Mesenchymal stem cell (in vitro differentiated cells and primary cell): ENCODE data around the gene KPNA1.

ENCODE experiments used
- DNase-seq: peaks from one replicate; pipeline ENCODE4 v3.0.0-alpha.2; 2013
- H2AFZ ChIP-seq: one replicate; pipeline ENCODE4 v1.6.1; 2013; ENCODE audit warnings: low read depth, mild to moderate bottlenecking, control low read depth, inconsistent platforms, low read length, moderate library complexity
- H2AK5ac ChIP-seq: 2 replicates; pipeline ENCODE4 v1.6.1; 2013; ENCODE audit warnings: low read length, moderate library complexity, mild to moderate bottlenecking, inconsistent platforms; ENCODE audit not compliant: severe bottlenecking
- H2BK120ac ChIP-seq: one replicate; pipeline ENCODE4 v1.6.1; 2013; ENCODE audit warnings: low read depth, mild to moderate bottlenecking, inconsistent platforms, low read length, moderate library complexity
- H2BK12ac ChIP-seq, 2 experiments: one replicate each; pipeline ENCODE4 v1.6.1; 2013; ENCODE audit warnings: inconsistent platforms in 2 of 2, low read length in 2 of 2, mild to moderate bottlenecking in 2 of 2, moderate library complexity in 2 of 2, control low read depth in 1 of 2
- H2BK15ac ChIP-seq: one replicate; pipeline ENCODE4 v1.6.1; 2013; ENCODE audit warnings: mild to moderate bottlenecking, low read depth, inconsistent platforms; ENCODE audit not compliant: poor library complexity, severe bottlenecking
- H2BK5ac ChIP-seq: 2 replicates; pipeline ENCODE4 v1.6.1; 2013; ENCODE audit warnings: low read depth, mild to moderate bottlenecking, low read length, control low read depth, inconsistent platforms; ENCODE audit not compliant: poor library complexity, severe bottlenecking
- H3K14ac ChIP-seq, 2 experiments: one replicate each; pipeline ENCODE4 v1.6.1; 2013; ENCODE audit warnings: inconsistent platforms in 2 of 2, low read length in 2 of 2, control low read depth in 1 of 2, mild to moderate bottlenecking in 1 of 2, moderate library complexity in 1 of 2
- H3K18ac ChIP-seq, 2 experiments: one replicate each; pipeline ENCODE4 v1.6.1; 2013; ENCODE audit warnings: inconsistent platforms in 2 of 2, low read length in 2 of 2, control low read depth in 1 of 2, low read depth in 1 of 2, mild to moderate bottlenecking in 1 of 2
- H3K23ac ChIP-seq, 2 experiments: one replicate each; pipeline ENCODE4 v1.6.1; 2013; ENCODE audit warnings: inconsistent platforms in 2 of 2, low read length in 2 of 2, mild to moderate bottlenecking in 2 of 2, moderate library complexity in 2 of 2, control low read depth in 1 of 2
- H3K27ac ChIP-seq: 2 replicates; pipeline ENCODE4 v1.5.1; 2013; ENCODE audit warnings: mild to moderate bottlenecking, moderate library complexity, low read length, control low read depth, inconsistent platforms; ENCODE audit not compliant: poor library complexity, severe bottlenecking
- H3K27me3 ChIP-seq, 2 experiments: 2 replicates each; pipeline versions ENCODE4 v1.6.1 to v1.7.0; 2013; ENCODE audit warnings: low read length in 2 of 2, mild to moderate bottlenecking in 2 of 2, moderate library complexity in 2 of 2, control low read depth in 1 of 2, inconsistent platforms in 1 of 2; ENCODE audit not compliant: control insufficient read depth in 1 of 2, insufficient read depth in 1 of 2
- H3K36me3 ChIP-seq, 2 experiments: 2 replicates each; pipeline versions ENCODE4 v1.6.1 to v1.7.0; 2013; ENCODE audit warnings: low read length in 2 of 2, control low read depth in 1 of 2, inconsistent platforms in 1 of 2, low read depth in 1 of 2, mild to moderate bottlenecking in 1 of 2; ENCODE audit not compliant: insufficient read depth in 2 of 2, control insufficient read depth in 1 of 2
- H3K4ac ChIP-seq, 2 experiments: one replicate each; pipeline ENCODE4 v1.6.1; 2013; ENCODE audit warnings: inconsistent platforms in 2 of 2, low read length in 2 of 2, mild to moderate bottlenecking in 2 of 2, moderate library complexity in 2 of 2, control low read depth in 1 of 2, low read depth in 1 of 2
- H3K4me1 ChIP-seq: 2 replicates; pipeline ENCODE4 v1.6.1; 2013; ENCODE audit warnings: low read depth, low read length, control low read depth; ENCODE audit not compliant: control insufficient read depth, insufficient read depth
- H3K4me2 ChIP-seq: 2 replicates; pipeline ENCODE4 v1.6.1; 2013; ENCODE audit warnings: low read length, mild to moderate bottlenecking, inconsistent platforms; ENCODE audit not compliant: poor library complexity, severe bottlenecking
- H3K4me3 ChIP-seq, 2 experiments: 2 replicates each; pipeline versions ENCODE4 v1.5.1 to v1.7.0; 2013; ENCODE audit warnings: low read length in 2 of 2, mild to moderate bottlenecking in 2 of 2, control low read depth in 1 of 2, low read depth in 1 of 2; ENCODE audit not compliant: insufficient read depth in 1 of 2
- H3K79me1 ChIP-seq: replicated peaks from 2 replicates; pipeline ENCODE4 v1.6.1; 2013; ENCODE audit warnings: mild to moderate bottlenecking, control low read depth, low read length, inconsistent platforms; ENCODE audit not compliant: poor library complexity, severe bottlenecking
- H3K9ac ChIP-seq: 2 replicates; pipeline ENCODE4 v1.7.0; 2013; ENCODE audit warnings: mild to moderate bottlenecking, low read length, moderate library complexity
- H3K9me3 ChIP-seq: 2 replicates; pipeline ENCODE4 v1.7.0; 2013; ENCODE audit warnings: mild to moderate bottlenecking, low read length; ENCODE audit not compliant: control insufficient read depth
- H4K8ac ChIP-seq: one replicate; pipeline ENCODE4 v1.6.1; 2013; ENCODE audit warnings: inconsistent platforms, mild to moderate bottlenecking, low read length, moderate library complexity
- H4K91ac ChIP-seq: one replicate; pipeline ENCODE4 v1.6.1; 2013; ENCODE audit warnings: mild to moderate bottlenecking, low read length, inconsistent platforms
- WGBS: methylation state at CpG from one replicate; pipeline ENCODE4 v1.1.7; 2013; ENCODE audit warnings: mixed read lengths; 5-methylcytosine and 5-hydroxymethylcytosine counted together

KPNA1 gene

GRCh38 chr3:122562923-122563716, 48.4 kb upstream of the KPNA1 start:
- Histone ChIP-seq H3K27ac (no peak overlapping the region), H3K14ac (no peak overlapping the region), H3K36me3 (peaks cover 7 to 43% of the 10 kb centered on the region in 2 experiments), H2AK5ac (no peak overlapping the region), H2BK120ac (no peak overlapping the region), H2BK5ac (no peak overlapping the region), H4K91ac (peak overlapping the region; percentile 65), H3K4ac (peak overlapping the region; percentile 42 to 59), H3K4me1 (peaks cover 6% of the 10 kb centered on the region), H2AFZ (no peak overlapping the region), H3K18ac (peak overlapping the region; percentile 16 to 26), H2BK12ac (peak overlapping the region in 1 of 2 experiments; percentile 51), H3K9me3 (no peaks in the 10 kb centered on the region), H4K8ac (peak overlapping the region; percentile 71), H3K79me1 (peaks cover 17% of the 10 kb centered on the region), H3K27me3 (no peaks in the 10 kb centered on the region), H3K23ac (no peak overlapping the region), H3K4me2 (peak overlapping the region; percentile 78), H2BK15ac (peak overlapping the region; percentile 77), H3K9ac (peak overlapping the region; percentile 96), H3K4me3 (peak overlapping the region in 1 of 2 experiments; percentile 97)
- DNase-seq = no peak
- 83% methylated on average over 5 of the region's 5 CpGs for WGBS

- Histone ChIP-seq H3K27me3 (no peaks in the 10 kb centered on the region), H3K18ac (no peak overlapping the region), H2AFZ (no peak overlapping the region), H3K4me3 (no peak overlapping the region), H3K9ac (no peak overlapping the region), H2BK5ac (no peak overlapping the region), H2BK12ac (no peak overlapping the region), H3K79me1 (peaks cover 10% of the 10 kb centered on the region), H3K4me1 (peaks cover 6% of the 10 kb centered on the region), H2AK5ac (no peak overlapping the region), H3K14ac (no peak overlapping the region), H3K4me2 (no peak overlapping the region), H3K36me3 (peaks cover 6 to 45% of the 10 kb centered on the region in 2 experiments), H3K27ac (no peak overlapping the region), H4K8ac (no peak overlapping the region), H2BK120ac (no peak overlapping the region), H3K23ac (no peak overlapping the region), H4K91ac (no peak overlapping the region), H3K9me3 (no peaks in the 10 kb centered on the region), H2BK15ac (no peak overlapping the region), H3K4ac (no peak overlapping the region)
- DNase-seq = peak; percentile 71
- WGBS = 90% methylated on average over 1 of the region's 1 CpG
These were observed 45.9 kb upstream of the KPNA1 start for GRCh38 chr3:122560680-122561079.

DNA sequence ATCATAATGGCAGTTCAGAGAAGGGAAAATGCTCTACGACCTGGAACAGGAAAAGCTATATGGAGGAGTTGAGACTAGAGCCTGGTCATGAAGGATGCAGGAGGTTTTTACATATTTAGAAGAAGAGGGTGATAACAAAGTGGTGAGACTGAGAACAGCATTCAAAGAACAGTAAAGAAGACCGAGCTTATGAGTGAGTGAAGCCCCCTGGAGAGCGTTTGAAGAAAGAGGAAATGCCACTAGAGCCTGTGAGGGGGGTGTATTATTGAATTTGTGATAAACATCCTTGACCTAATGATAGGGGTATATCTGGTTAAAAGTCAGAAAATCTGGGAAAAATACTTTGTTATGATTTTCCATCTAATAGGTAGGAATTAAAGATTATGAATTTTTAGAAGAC, 45.2 kb upstream of the KPNA1 start:
- Histone ChIP-seq H3K9ac (no peak overlapping the region), H2AK5ac (no peak overlapping the region), H3K4ac (no peak overlapping the region), H3K79me1 (peaks cover 7% of the 10 kb centered on the region), H2BK120ac (no peak overlapping the region), H2BK15ac (no peak overlapping the region), H3K4me3 (no peak overlapping the region), H3K14ac (no peak overlapping the region), H3K18ac (no peak overlapping the region), H2AFZ (no peak overlapping the region), H3K27ac (no peak overlapping the region), H3K23ac (no peak overlapping the region), H2BK12ac (no peak overlapping the region), H2BK5ac (no peak overlapping the region), H4K91ac (no peak overlapping the region), H3K36me3 (peaks cover 6 to 51% of the 10 kb centered on the region in 2 experiments), H3K27me3 (no peaks in the 10 kb centered on the region), H3K4me2 (no peak overlapping the region), H3K9me3 (no peaks in the 10 kb centered on the region), H3K4me1 (peaks cover 6% of the 10 kb centered on the region), H4K8ac (no peak overlapping the region)
- 67% methylated on average over 3 of the region's 3 CpGs for WGBS
- no peak for DNase-seq

GRCh38 chr3:122558605-122559004, 43.9 kb upstream of the KPNA1 start:
- H3K4ac ChIP-seq = no peak overlapping the region
- no peak overlapping the region for H4K91ac ChIP-seq
- no peak overlapping the region for H2BK120ac ChIP-seq
- no peak overlapping the region for H2AK5ac ChIP-seq
- peaks cover 9 to 64% of the 10 kb centered on the region in 2 experiments for H3K36me3 ChIP-seq
- no peak overlapping the region for H2AFZ ChIP-seq
- no peak overlapping the region for H3K27ac ChIP-seq
- no peak overlapping the region for H3K18ac ChIP-seq
- H3K23ac ChIP-seq = no peak overlapping the region
- H3K4me1 ChIP-seq = peaks cover 5% of the 10 kb centered on the region
- no peak overlapping the region for H4K8ac ChIP-seq
- peaks cover 12% of the 10 kb centered on the region for H3K79me1 ChIP-seq
- no peak overlapping the region for H2BK15ac ChIP-seq
- no peak overlapping the region for H3K4me3 ChIP-seq
- no peaks in the 10 kb centered on the region for H3K27me3 ChIP-seq
- no peak overlapping the region for H3K9ac ChIP-seq
- no peak overlapping the region for H3K14ac ChIP-seq
- no peak overlapping the region for H2BK12ac ChIP-seq
- H3K4me2 ChIP-seq = no peak overlapping the region
- 94% methylated on average over 6 of the region's 6 CpGs for WGBS
- no peak for DNase-seq
- H2BK5ac ChIP-seq = no peak overlapping the region
- H3K9me3 ChIP-seq = no peaks in the 10 kb centered on the region
